ENCODE data around the gene ARHGEF39. TPM values are rescaled to one million over a fixed set of nuclear protein-coding genes. Genes with fewer than 3 reads are reported as not detected.
A peak's percentile ranks its signal among the peaks of the same experiment; 100 is the strongest.

ARHGEF39 gene
- total and polyA plus RNA-seq, 2 donors from 2014 or later, result 0.17 to 0.72 TPM

DNA sequence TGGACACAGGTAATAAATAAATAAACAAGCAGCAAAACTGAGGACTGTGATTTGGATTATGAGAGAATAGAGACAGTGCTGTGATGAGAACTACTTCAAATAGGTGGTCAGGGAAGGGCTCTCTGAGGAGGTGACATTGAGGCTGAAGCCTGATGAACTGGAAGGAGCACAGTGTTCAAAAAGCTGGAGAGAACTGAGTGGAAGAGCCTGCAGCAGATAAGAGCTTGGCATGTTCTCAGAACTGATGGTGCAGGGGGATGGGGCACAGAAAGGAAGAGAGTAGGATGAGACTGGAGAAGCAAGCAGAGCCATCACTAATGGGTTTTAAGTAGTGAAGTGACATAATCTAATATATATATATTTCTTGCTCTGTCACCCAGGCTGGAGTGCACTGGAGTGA is 35.9 kb upstream of the ARHGEF39 start:
- Histone ChIP-seq H3K9ac (ENCODE audit: low read length in 3 of 3) (no peak overlapping the region), H3K27ac (ENCODE audit: low read depth in 2 of 2, low read length in 2 of 2) (no peak overlapping the region), H3K27me3 (ENCODE audit: control insufficient read depth, insufficient read depth, low read length) (no peaks in the 10 kb centered on the region), H3K9me3 (ENCODE audit: control insufficient read depth in 2 of 3, insufficient read depth in 1 of 3, low read length in 3 of 3) (no peaks in the 10 kb centered on the region), H3K36me3 (ENCODE audit: control insufficient read depth in 2 of 3, insufficient read depth in 3 of 3, low read length in 3 of 3) (peaks cover 26 to 85% (median 78%) of the 10 kb centered on the region in 3 donors), H3K4me1 (ENCODE audit: control insufficient read depth in 2 of 3, insufficient read depth in 2 of 3, low read depth in 1 of 3, low read length in 3 of 3) (peaks cover 0 to 2% (median 0%) of the 10 kb centered on the region in 3 donors), H3K4me3 (ENCODE audit: low read length in 3 of 3) (no peak overlapping the region)
- intact Hi-C loops (cut with DNase I), result no loop called here
- no peak for DNase-seq
- TF ChIP-seq, protein P1, sequence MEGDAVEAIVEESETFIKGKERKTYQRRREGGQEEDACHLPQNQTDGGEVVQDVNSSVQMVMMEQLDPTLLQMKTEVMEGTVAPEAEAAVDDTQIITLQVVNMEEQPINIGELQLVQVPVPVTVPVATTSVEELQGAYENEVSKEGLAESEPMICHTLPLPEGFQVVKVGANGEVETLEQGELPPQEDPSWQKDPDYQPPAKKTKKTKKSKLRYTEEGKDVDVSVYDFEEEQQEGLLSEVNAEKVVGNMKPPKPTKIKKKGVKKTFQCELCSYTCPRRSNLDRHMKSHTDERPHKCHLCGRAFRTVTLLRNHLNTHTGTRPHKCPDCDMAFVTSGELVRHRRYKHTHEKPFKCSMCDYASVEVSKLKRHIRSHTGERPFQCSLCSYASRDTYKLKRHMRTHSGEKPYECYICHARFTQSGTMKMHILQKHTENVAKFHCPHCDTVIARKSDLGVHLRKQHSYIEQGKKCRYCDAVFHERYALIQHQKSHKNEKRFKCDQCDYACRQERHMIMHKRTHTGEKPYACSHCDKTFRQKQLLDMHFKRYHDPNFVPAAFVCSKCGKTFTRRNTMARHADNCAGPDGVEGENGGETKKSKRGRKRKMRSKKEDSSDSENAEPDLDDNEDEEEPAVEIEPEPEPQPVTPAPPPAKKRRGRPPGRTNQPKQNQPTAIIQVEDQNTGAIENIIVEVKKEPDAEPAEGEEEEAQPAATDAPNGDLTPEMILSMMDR (IDR thresholded peaks at IDR 0.05; ENCODE audit: borderline replicate concordance, extremely low read depth, insufficient read depth), result no peak
- no peak for FAIRE-seq

DNA sequence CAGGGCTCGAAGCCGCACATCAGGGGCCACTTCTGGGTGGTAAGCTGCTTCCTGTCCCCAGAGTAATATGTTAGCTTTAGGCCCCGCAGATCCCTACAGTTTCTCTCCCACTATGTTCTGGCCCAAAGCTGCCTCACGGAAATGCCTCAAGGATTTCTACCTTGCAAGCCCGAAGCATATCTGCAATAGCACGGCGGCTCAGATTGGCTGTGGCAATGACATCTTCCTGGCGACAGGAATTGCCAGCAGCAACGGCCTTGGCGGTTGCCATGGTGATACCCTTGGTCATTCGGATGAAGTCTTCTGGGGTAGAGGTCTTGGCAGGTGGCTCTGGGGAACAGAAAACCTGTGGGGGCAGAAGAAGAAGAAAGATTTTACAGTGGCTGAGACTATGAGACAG is 35.0 kb upstream of the ARHGEF39 start:
- DNase-seq (no peak), FAIRE-seq (no peak)
- Histone ChIP-seq H3K4me1 (ENCODE audit: control insufficient read depth in 2 of 3, insufficient read depth in 2 of 3, low read depth in 1 of 3, low read length in 3 of 3) (peaks cover 0 to 2% (median 0%) of the 10 kb centered on the region in 3 donors), H3K27ac (ENCODE audit: low read depth in 2 of 2, low read length in 2 of 2) (no peak overlapping the region), H3K9ac (ENCODE audit: low read length in 3 of 3) (no peak overlapping the region), H3K9me3 (ENCODE audit: control insufficient read depth in 2 of 3, insufficient read depth in 1 of 3, low read length in 3 of 3) (no peaks in the 10 kb centered on the region), H3K27me3 (ENCODE audit: control insufficient read depth, insufficient read depth, low read length) (no peaks in the 10 kb centered on the region), H3K4me3 (ENCODE audit: low read length in 3 of 3) (no peak overlapping the region), H3K36me3 (ENCODE audit: control insufficient read depth in 2 of 3, insufficient read depth in 3 of 3, low read length in 3 of 3) (peaks cover 23 to 76% (median 69%) of the 10 kb centered on the region in 3 donors)
- intact Hi-C loops (cut with DNase I), result no loop called here
- TF ChIP-seq, protein P1 (IDR thresholded peaks at IDR 0.05; ENCODE audit: borderline replicate concordance, extremely low read depth, insufficient read depth), result no peak

DNA sequence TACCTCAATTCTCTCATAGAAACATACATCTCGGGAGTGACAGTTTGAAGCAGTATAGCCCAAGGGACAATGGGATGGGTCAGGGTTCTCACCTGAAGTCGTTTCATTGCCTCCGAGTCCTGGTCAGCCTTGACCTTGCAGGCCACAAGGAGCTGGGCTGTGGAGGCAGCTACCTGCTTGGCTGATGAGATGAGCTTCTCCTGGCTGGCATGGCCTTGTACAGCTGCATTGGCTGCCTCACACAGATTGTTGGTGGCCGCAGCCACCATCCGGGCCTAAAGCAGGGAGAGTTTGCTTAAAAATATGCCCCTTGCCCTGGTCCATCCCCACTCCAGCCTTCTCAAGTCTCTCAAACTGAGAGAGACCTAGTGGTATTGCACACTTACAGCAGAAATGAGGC is 33.2 kb upstream of the ARHGEF39 start:
- TF ChIP-seq, protein P1 (IDR thresholded peaks at IDR 0.05; ENCODE audit: borderline replicate concordance, extremely low read depth, insufficient read depth), result no peak
- Histone ChIP-seq H3K9me3 (ENCODE audit: control insufficient read depth in 2 of 3, insufficient read depth in 1 of 3, low read length in 3 of 3) (no peaks in the 10 kb centered on the region), H3K9ac (ENCODE audit: low read length in 3 of 3) (no peak overlapping the region), H3K27me3 (ENCODE audit: control insufficient read depth, insufficient read depth, low read length) (no peaks in the 10 kb centered on the region), H3K36me3 (ENCODE audit: control insufficient read depth in 2 of 3, insufficient read depth in 3 of 3, low read length in 3 of 3) (peaks cover 21 to 58% (median 51%) of the 10 kb centered on the region in 3 donors), H3K27ac (ENCODE audit: low read depth in 2 of 2, low read length in 2 of 2) (no peak overlapping the region), H3K4me3 (ENCODE audit: low read length in 3 of 3) (no peak overlapping the region), H3K4me1 (ENCODE audit: control insufficient read depth in 2 of 3, insufficient read depth in 2 of 3, low read depth in 1 of 3, low read length in 3 of 3) (peaks cover 0 to 2% (median 0%) of the 10 kb centered on the region in 3 donors)
- FAIRE-seq (no peak), DNase-seq (peak in 1 of 5 donors; percentile 37)
- intact Hi-C loops (cut with DNase I), result no loop called here

DNA sequence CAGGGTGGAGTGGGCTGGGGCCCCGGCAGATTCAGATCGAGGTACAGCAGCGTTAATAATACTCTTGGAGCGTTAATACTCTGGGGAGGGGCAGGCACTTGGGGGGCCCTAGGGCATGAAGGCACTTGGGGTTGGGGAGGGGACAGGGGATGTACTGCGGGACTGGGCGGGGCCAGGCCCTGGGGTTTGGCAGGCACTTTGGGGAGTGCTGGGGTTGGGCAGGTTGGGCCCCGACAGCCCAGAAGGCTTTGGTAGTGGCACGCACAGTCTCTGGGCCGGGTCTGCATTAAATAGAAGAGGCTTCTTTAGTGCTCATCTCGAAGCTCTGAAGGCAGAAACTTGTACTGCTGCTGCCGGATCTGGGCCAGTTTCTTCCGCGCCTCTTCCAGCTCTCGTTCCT is 32.5 kb upstream of the ARHGEF39 start:
- TF ChIP-seq, protein P1 (IDR thresholded peaks at IDR 0.05; ENCODE audit: borderline replicate concordance, extremely low read depth, insufficient read depth), result no peak
- no peaks in the 10 kb centered on the region for H3K9me3 ChIP-seq (ENCODE audit: control insufficient read depth in 2 of 3, insufficient read depth in 1 of 3, low read length in 3 of 3)
- H3K36me3 ChIP-seq (ENCODE audit: control insufficient read depth in 2 of 3, insufficient read depth in 3 of 3, low read length in 3 of 3), result peaks cover 20 to 51% (median 45%) of the 10 kb centered on the region in 3 donors
- no peak overlapping the region for H3K4me3 ChIP-seq (ENCODE audit: low read length in 3 of 3)
- H3K27me3 ChIP-seq (ENCODE audit: control insufficient read depth, insufficient read depth, low read length), result no peaks in the 10 kb centered on the region
- FAIRE-seq (no peak), DNase-seq (peak in 1 of 5 donors; percentile 58)
- H3K9ac ChIP-seq (ENCODE audit: low read length in 3 of 3), result no peak overlapping the region
- intact Hi-C loops (cut with DNase I), result no loop called here
- no peak overlapping the region for H3K27ac ChIP-seq (ENCODE audit: low read depth in 2 of 2, low read length in 2 of 2)
- peaks cover 0 to 2% (median 0%) of the 10 kb centered on the region in 3 donors for H3K4me1 ChIP-seq (ENCODE audit: control insufficient read depth in 2 of 3, insufficient read depth in 2 of 3, low read depth in 1 of 3, low read length in 3 of 3)
